OCI-LY3 (cell line): Measurements from ENCODE around the gene FOXD2.

Experiments
- H2AFZ ChIP-seq: fragments of 200-600, 300-600 bp; shearing (Covaris generic); 2 replicates; pipeline ENCODE4 v1.6.0; 2014; ENCODE audit warnings: antibody characterized with exemption, low read depth, low read length
- H3K27ac ChIP-seq: fragments of 200-600, 300-600 bp; sonication (generic); 2 replicates; pipeline ENCODE4 v1.5.1; 2014; ENCODE audit warnings: mild to moderate bottlenecking, low read length, moderate library complexity, mixed read lengths
- H3K27me3 ChIP-seq: fragments of 200-600, 300-600 bp; sonication (generic); 2 replicates; pipeline ENCODE4 v1.6.1; 2014; ENCODE audit warnings: low read depth, low read length, mixed read lengths
- H3K36me3 ChIP-seq: fragments of 200-600, 300-600 bp; sonication (generic); replicated peaks from 2 replicates; pipeline ENCODE3; 2014; ENCODE audit warnings: low read depth, low read length, mixed read lengths
- H3K4me1 ChIP-seq: fragments of 300-600, 200-600 bp; sonication (generic); 2 replicates; pipeline ENCODE4 v1.6.1; 2014; ENCODE audit warnings: low read length, mixed read lengths
- H3K4me2 ChIP-seq: fragments of 200-600, 300-600 bp; sonication (generic); 2 replicates; pipeline ENCODE4 v1.6.1; 2014; ENCODE audit warnings: low read length, mixed read lengths
- H3K4me3 ChIP-seq: fragments of 300-600, 200-600 bp; sonication (generic); 2 replicates; pipeline ENCODE4 v1.5.1; 2014; ENCODE audit warnings: antibody characterized with exemption, mild to moderate bottlenecking, low read length, moderate library complexity
- H3K79me2 ChIP-seq: fragments of 300-600, 200-600 bp; shearing (Covaris generic); 2 replicates; pipeline ENCODE4 v1.6.1; 2014; ENCODE audit warnings: mild to moderate bottlenecking, low read length, mixed read lengths
- H3K9ac ChIP-seq: fragments of 300-600, 200-600 bp; shearing (Covaris generic); 2 replicates; pipeline ENCODE4 v1.6.0; 2014; ENCODE audit warnings: mild to moderate bottlenecking, low read length, moderate library complexity
- H3K9me3 ChIP-seq: fragments of 200-600, 300-600 bp; shearing (Covaris generic); 2 replicates; pipeline ENCODE4 v1.6.1; 2014; ENCODE audit warnings: low read length, mixed read lengths; ENCODE audit not compliant: insufficient read depth
- H4K20me1 ChIP-seq: fragments of 200-600, 300-600 bp; sonication (generic); 2 replicates; pipeline ENCODE4 v1.6.1; 2016; ENCODE audit warnings: low read length, mixed read lengths; ENCODE audit not compliant: insufficient read depth
- CTCF ChIP-seq: fragments of 200-600, 300-600 bp; sonication (generic); IDR thresholded peaks from 2 replicates; pipeline ENCODE4 v1.5.1; 2014; ENCODE audit warnings: antibody characterized with exemption, low read length, low read depth
- EZH2phosphoT487 ChIP-seq: fragments of 200-600 bp; shearing (Covaris generic); IDR thresholded peaks from 2 replicates; pipeline ENCODE4 v1.6.1; 2018; ENCODE audit warnings: antibody characterized with exemption, mixed run types, low read depth

The FOXD2 gene

GRCh38 chr1:47393141-47393540 is 44.7 kb upstream of the FOXD2 start:
- Histone ChIP-seq H3K9me3 (no peaks in the 10 kb centered on the region), H2AFZ (no peak overlapping the region), H4K20me1 (no peaks in the 10 kb centered on the region), H3K36me3 (no peaks in the 10 kb centered on the region), H3K79me2 (no peaks in the 10 kb centered on the region), H3K27ac (no peak overlapping the region), H3K4me1 (peaks cover 3% of the 10 kb centered on the region; the same call in 1 of the 2 replicates), H3K4me3 (no peak overlapping the region), H3K4me2 (no peak overlapping the region), H3K9ac (no peak overlapping the region), H3K27me3 (no peaks in the 10 kb centered on the region)
- TF ChIP-seq CTCF, result no peak
- no peak for TF ChIP-seq EZH2phosphoT487

- no peaks in the 10 kb centered on the region for H3K9me3 ChIP-seq
- no peak overlapping the region for H3K4me3 ChIP-seq
- H3K9ac ChIP-seq, result no peak overlapping the region
- H3K4me2 ChIP-seq, result no peak overlapping the region
- no peak overlapping the region for H3K27ac ChIP-seq
- no peaks in the 10 kb centered on the region for H3K27me3 ChIP-seq
- H4K20me1 ChIP-seq, result no peaks in the 10 kb centered on the region
- H3K4me1 ChIP-seq, result peaks cover 16% of the 10 kb centered on the region
- TF ChIP-seq EZH2phosphoT487 (no peak), CTCF (no peak)
- no peak overlapping the region for H2AFZ ChIP-seq
- no peaks in the 10 kb centered on the region for H3K36me3 ChIP-seq
- H3K79me2 ChIP-seq, result no peaks in the 10 kb centered on the region
Measured at GRCh38 chr1:47395433-47395832, 42.4 kb upstream of the FOXD2 start.

- H3K9ac ChIP-seq, result no peak overlapping the region
- no peaks in the 10 kb centered on the region for H3K36me3 ChIP-seq
- H3K4me2 ChIP-seq, result no peak overlapping the region
- no peaks in the 10 kb centered on the region for H4K20me1 ChIP-seq
- H2AFZ ChIP-seq, result no peak overlapping the region
- no peaks in the 10 kb centered on the region for H3K27me3 ChIP-seq
- H3K79me2 ChIP-seq, result no peaks in the 10 kb centered on the region
- H3K9me3 ChIP-seq, result no peaks in the 10 kb centered on the region
- H3K4me3 ChIP-seq, result no peak overlapping the region
- no peak overlapping the region for H3K27ac ChIP-seq
- TF ChIP-seq CTCF (no peak), EZH2phosphoT487 (no peak)
- H3K4me1 ChIP-seq, result peaks cover 13% of the 10 kb centered on the region
Measured at GRCh38 chr1:47396671-47397196, 41.1 kb upstream of the FOXD2 start.

- Histone ChIP-seq H3K9ac (no peak overlapping the region), H4K20me1 (no peaks in the 10 kb centered on the region), H2AFZ (no peak overlapping the region), H3K27ac (no peak overlapping the region), H3K4me1 (peaks cover 13% of the 10 kb centered on the region), H3K79me2 (no peaks in the 10 kb centered on the region), H3K9me3 (no peaks in the 10 kb centered on the region), H3K4me2 (no peak overlapping the region), H3K4me3 (no peak overlapping the region), H3K27me3 (no peaks in the 10 kb centered on the region), H3K36me3 (no peaks in the 10 kb centered on the region)
- TF ChIP-seq EZH2phosphoT487 (no peak), CTCF (no peak)
Measured at GRCh38 chr1:47399138-47399845, 38.6 kb upstream of the FOXD2 start.
